ENCODE measurements around the gene RGS19. TPM values are rescaled to one million over a fixed set of nuclear protein-coding genes. Genes with fewer than 3 reads are reported as not detected.

The RGS19 gene
- total RNA-seq, 4 donors from 2014 or later = 10.4 to 26.4 (median 16.6) TPM

GRCh38 chr20:64035066-64035932 lies 44.0 kb downstream of the RGS19 start:
- intact Hi-C loops (cut with DNase I; ENCODE audit: low total_unique reads) = no loop called here
- no peak overlapping the region for H3K4me3 ChIP-seq (ENCODE audit: low read depth, poor library complexity, severe bottlenecking)
- no peak for DNase-seq (ENCODE audit: low spot score in 2 of 2)
- TF ChIP-seq POLR2A (IDR thresholded peaks at IDR 0.05) = no peak
- TF ChIP-seq CTCF (IDR thresholded peaks at IDR 0.05) = no peak
- WGBS, 2 donors = 75 to 84% methylated on average over 15 to 16 of the region's 17 CpGs

GRCh38 chr20:64033981-64034493 lies 45.3 kb downstream of the RGS19 start:
- intact Hi-C loops (cut with DNase I; ENCODE audit: low total_unique reads) = no loop called here
- no peak for DNase-seq (ENCODE audit: low spot score in 2 of 2)
- WGBS, 2 donors = 61 to 66% methylated on average over 7 of the region's 11 CpGs
- no peak overlapping the region for H3K4me3 ChIP-seq (ENCODE audit: low read depth, poor library complexity, severe bottlenecking)
- TF ChIP-seq POLR2A (IDR thresholded peaks at IDR 0.05) (no peak), CTCF (IDR thresholded peaks at IDR 0.05) (no peak)

GRCh38 chr20:64032706-64033624 lies 46.4 kb downstream of the RGS19 start:
- intact Hi-C loops (cut with DNase I; ENCODE audit: low total_unique reads) = no loop called here
- H3K4me3 ChIP-seq (ENCODE audit: low read depth, poor library complexity, severe bottlenecking) = no peak overlapping the region
- WGBS, 2 donors = 84 to 87% methylated on average over 31 of the region's 31 CpGs
- no peak for DNase-seq (ENCODE audit: low spot score in 2 of 2)
- TF ChIP-seq CTCF (IDR thresholded peaks at IDR 0.05) = no peak
- no peak for TF ChIP-seq POLR2A (IDR thresholded peaks at IDR 0.05)

GRCh38 chr20:64031822-64032314 lies 47.5 kb downstream of the RGS19 start:
- no peak for DNase-seq (ENCODE audit: low spot score in 2 of 2)
- intact Hi-C loops (cut with DNase I; ENCODE audit: low total_unique reads) = no loop called here
- 91 to 92% methylated on average over 9 to 18 of the region's 19 CpGs for WGBS, 2 donors
- H3K4me3 ChIP-seq (ENCODE audit: low read depth, poor library complexity, severe bottlenecking) = no peak overlapping the region
- TF ChIP-seq CTCF (IDR thresholded peaks at IDR 0.05) (no peak), POLR2A (IDR thresholded peaks at IDR 0.05) (no peak)

- no peak for DNase-seq (ENCODE audit: low spot score in 2 of 2)
- 79 to 85% methylated on average over 19 to 20 of the region's 20 CpGs for WGBS, 2 donors
- TF ChIP-seq POLR2A (IDR thresholded peaks at IDR 0.05) = no peak
- no peak for TF ChIP-seq CTCF (IDR thresholded peaks at IDR 0.05)
- intact Hi-C loops (cut with DNase I; ENCODE audit: low total_unique reads) = no loop called here
- no peak overlapping the region for H3K4me3 ChIP-seq (ENCODE audit: low read depth, poor library complexity, severe bottlenecking)
Observed at GRCh38 chr20:64030371-64031134, 48.8 kb downstream of the RGS19 start.
